GM23338 (cell line): ENCODE data around the gene EBPL. TPM values are rescaled to one million over a fixed set of nuclear protein-coding genes. Genes with fewer than 3 reads are reported as not detected.

Experiments
- polyA plus RNA-seq: library from polyadenylated mRNA; unstranded; fragments of >200 nt; fragmentation: Nextera tagmentation; extraction: Ambion mirVana; gene quantifications from 2 replicates; pipeline ENCODE4 v1.2.1, GENCODE V29; 2016
- total RNA-seq: library from RNA; depleted of rRNA; stranded (reverse); fragments of >200 nt; shearing (Covaris generic); gene quantifications from 2 replicates; pipeline ENCODE4 v1.2.3, GENCODE V29; 2014; rRNA removed

EBPL gene
- total and polyA plus RNA-seq, 2 experiments from 2014 or later: 231 to 245 TPM

Other genes with a start within 250 kb of the EBPL start
- 4.4 and 5.9 TPM in 2 replicates for gene CAB39L, start 247.4 kb downstream of the EBPL start, total RNA-seq
- gene CAB39L, start 247.4 kb downstream of the EBPL start, polyA plus RNA-seq: 2.5 and 3.3 TPM in 2 replicates
- gene SETDB2, start 247.2 kb downstream of the EBPL start, total RNA-seq: 5.8 and 6.3 TPM in 2 replicates
- gene SETDB2, start 247.2 kb downstream of the EBPL start, polyA plus RNA-seq: 1.6 and 4.6 TPM in 2 replicates
- gene PHF11, start 195.5 kb downstream of the EBPL start, total RNA-seq: 7.4 and 8.7 TPM in 2 replicates
- 12.7 and 13.5 TPM in 2 replicates for gene PHF11, start 195.5 kb downstream of the EBPL start, polyA plus RNA-seq
- 33.5 and 33.9 TPM in 2 replicates for gene RCBTB1, start 105.9 kb downstream of the EBPL start, total RNA-seq
- 10.8 and 11.2 TPM in 2 replicates for gene RCBTB1, start 105.9 kb downstream of the EBPL start, polyA plus RNA-seq
- gene ARL11, start 63.0 kb downstream of the EBPL start, total RNA-seq: 0.52 and 1.2 TPM in 2 replicates
- 0.32 and 0.61 TPM in 2 replicates for gene ARL11, start 63.0 kb downstream of the EBPL start, polyA plus RNA-seq
- gene KPNA3, start 101.2 kb upstream of the EBPL start, total RNA-seq: 50.9 and 55.7 TPM in 2 replicates
- 26.8 and 30.5 TPM in 2 replicates for gene KPNA3, start 101.2 kb upstream of the EBPL start, polyA plus RNA-seq
- gene SPRYD7, start 244.9 kb upstream of the EBPL start, total RNA-seq: 2.0 and 2.9 TPM in 2 replicates
- gene SPRYD7, start 244.9 kb upstream of the EBPL start, polyA plus RNA-seq: 6.6 and 7.4 TPM in 2 replicates